Measurements from ENCODE around the gene HECW1.

GRCh38 chr7:43309706-43310022 lies 197.2 kb downstream of the HECW1 start:
- TF ChIP-seq CTCF (optimal IDR thresholded peaks at IDR 0.05 in 1 of 3, IDR thresholded peaks at IDR 0.05 in 1 of 3, conservative IDR thresholded peaks at IDR 0.05 in 1 of 3; ENCODE audit: extremely low read depth in 1 of 3, insufficient read depth in 2 of 3, low read length in 3 of 3) (no peak), EZH2 (IDR thresholded peaks at IDR 0.05; ENCODE audit: low read length) (no peak)

Measured in keratinocyte (primary cell).